Breast epithelium (tissue), 4 donors: Measurements from ENCODE around the gene SCEL. TPM values are rescaled to one million over a fixed set of nuclear protein-coding genes. Genes with fewer than 3 reads are reported as not detected.

Source experiments
- DNase-seq, 2 donors: peaks; one replicate each; pipeline ENCODE4 v3.0.0-alpha.2; 2019; ENCODE audit warnings: low spot score in 2 of 2
- H3K27ac ChIP-seq, 2 donors: fragments of 200-600 bp; sonication (generic) in 1 of 2; one replicate each; pipeline ENCODE4 v1.5.1; 2016 to 2019; ENCODE audit warnings: mild to moderate bottlenecking in 1 of 2
- H3K27me3 ChIP-seq, 2 donors: fragments of 200-600 bp; sonication (generic) in 1 of 2; one replicate each; pipeline versions ENCODE4 v1.5.1 to v1.6.0; 2017 to 2019; ENCODE audit warnings: control low read depth in 1 of 2, mild to moderate bottlenecking in 1 of 2
- H3K36me3 ChIP-seq: fragments of 200-600 bp; one replicate; pipeline ENCODE4 v1.5.1; 2019
- H3K4me1 ChIP-seq, 2 donors: fragments of 200-600 bp; sonication (generic); one replicate each; pipeline ENCODE4 v1.5.1; 2016 to 2019; ENCODE audit warnings: control low read depth in 1 of 2
- H3K4me3 ChIP-seq, 3 donors: fragments of 200-600 bp; sonication (generic); 1 replicate in 2 of 3; 2 replicates in 1 of 3; pipeline ENCODE4 v1.5.1; 2016 to 2019; ENCODE audit warnings: mild to moderate bottlenecking in 3 of 3, moderate library complexity in 2 of 3
- H3K9me3 ChIP-seq, 2 donors: fragments of 200-600 bp; sonication (generic) in 1 of 2; one replicate each; pipeline ENCODE4 v1.5.1; 2016 to 2019; ENCODE audit warnings: control low read depth in 1 of 2
- POLR2A ChIP-seq: fragments of 450-650 bp; IDR thresholded peaks from one replicate; pipeline ENCODE4 v1.6.1; 2016; ENCODE audit warnings: antibody characterized with exemption, mild to moderate bottlenecking, moderate library complexity
- POLR2AphosphoS5 ChIP-seq, 3 donors: sonication (generic); formaldehyde crosslinking; IDR thresholded peaks; one replicate each; pipeline ENCODE4 v1.6.1; 2017; ENCODE audit warnings: antibody characterized with exemption in 3 of 3
- intact Hi-C: fragments of 100-400 bp; cut with DNase I; formaldehyde crosslinking; loops from one replicate; pipeline ENCODE4 v1.15.1; 2023; ENCODE audit warnings: low total_unique reads
- total RNA-seq, 3 donors: library from RNA; depleted of rRNA; stranded (reverse); fragments of >200 nt; gene quantifications; one replicate each; pipeline ENCODE4 v1.1.0, GENCODE V29; 2016
- TF ChIP-seq, protein P1 (sequence below), 3 donors: fragments of 450-650 bp; IDR thresholded peaks; one replicate each; pipeline ENCODE4 v1.5.1; 2016 to 2017; ENCODE audit warnings: antibody characterized with exemption in 3 of 3, mild to moderate bottlenecking in 3 of 3, moderate library complexity in 3 of 3

The SCEL gene
- total RNA-seq, 3 donors from 2014 or later, result under 0.01 to 0.88 TPM; not detected in 1

DNA sequence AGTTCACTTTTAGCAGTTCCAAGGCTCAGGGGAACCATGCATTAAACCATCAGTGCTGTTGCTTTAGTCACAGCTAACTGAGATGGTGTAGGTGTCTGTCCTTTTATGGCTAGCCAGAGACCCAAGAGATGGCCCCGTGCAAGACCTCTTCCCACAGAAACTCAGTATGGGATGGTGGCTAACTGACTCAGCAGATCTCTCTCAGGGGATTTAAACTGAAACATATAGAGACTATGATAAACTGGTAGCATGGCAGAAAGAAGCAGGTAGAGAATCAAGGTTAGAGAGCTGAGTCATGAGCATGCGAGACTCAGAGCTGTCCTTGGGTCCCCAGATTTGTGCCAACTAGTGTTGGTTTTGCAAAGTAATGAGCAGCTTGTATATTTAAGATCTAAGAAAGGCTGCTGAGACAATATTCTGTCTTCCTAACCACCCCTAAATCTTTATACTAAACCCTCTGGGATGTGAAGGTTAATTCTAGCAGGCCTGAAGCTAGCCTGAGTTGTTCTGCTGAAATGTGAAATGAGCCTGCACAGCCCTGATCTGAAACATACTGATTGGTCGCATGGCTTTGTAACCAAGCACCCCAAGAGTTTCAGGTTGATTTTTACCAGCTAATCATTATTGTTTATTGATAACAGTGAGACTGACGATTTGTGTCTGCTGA lies 6.5 kb upstream of the SCEL start:
- H3K4me1 ChIP-seq, result no peaks in the 10 kb centered on the region
- H3K9me3 ChIP-seq, result no peaks in the 10 kb centered on the region
- H3K36me3 ChIP-seq, result no peaks in the 10 kb centered on the region
- no peak overlapping the region for H3K27ac ChIP-seq
- intact Hi-C loops, result no loop called here
- no peak overlapping the region for H3K4me3 ChIP-seq
- TF ChIP-seq, protein P1, sequence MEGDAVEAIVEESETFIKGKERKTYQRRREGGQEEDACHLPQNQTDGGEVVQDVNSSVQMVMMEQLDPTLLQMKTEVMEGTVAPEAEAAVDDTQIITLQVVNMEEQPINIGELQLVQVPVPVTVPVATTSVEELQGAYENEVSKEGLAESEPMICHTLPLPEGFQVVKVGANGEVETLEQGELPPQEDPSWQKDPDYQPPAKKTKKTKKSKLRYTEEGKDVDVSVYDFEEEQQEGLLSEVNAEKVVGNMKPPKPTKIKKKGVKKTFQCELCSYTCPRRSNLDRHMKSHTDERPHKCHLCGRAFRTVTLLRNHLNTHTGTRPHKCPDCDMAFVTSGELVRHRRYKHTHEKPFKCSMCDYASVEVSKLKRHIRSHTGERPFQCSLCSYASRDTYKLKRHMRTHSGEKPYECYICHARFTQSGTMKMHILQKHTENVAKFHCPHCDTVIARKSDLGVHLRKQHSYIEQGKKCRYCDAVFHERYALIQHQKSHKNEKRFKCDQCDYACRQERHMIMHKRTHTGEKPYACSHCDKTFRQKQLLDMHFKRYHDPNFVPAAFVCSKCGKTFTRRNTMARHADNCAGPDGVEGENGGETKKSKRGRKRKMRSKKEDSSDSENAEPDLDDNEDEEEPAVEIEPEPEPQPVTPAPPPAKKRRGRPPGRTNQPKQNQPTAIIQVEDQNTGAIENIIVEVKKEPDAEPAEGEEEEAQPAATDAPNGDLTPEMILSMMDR (IDR thresholded peaks at IDR 0.05), result no peak
- TF ChIP-seq POLR2AphosphoS5 (IDR thresholded peaks at IDR 0.05), result no peak
- no peak for TF ChIP-seq POLR2A
- no peak for DNase-seq
- H3K27me3 ChIP-seq, result no peaks in the 10 kb centered on the region

DNA sequence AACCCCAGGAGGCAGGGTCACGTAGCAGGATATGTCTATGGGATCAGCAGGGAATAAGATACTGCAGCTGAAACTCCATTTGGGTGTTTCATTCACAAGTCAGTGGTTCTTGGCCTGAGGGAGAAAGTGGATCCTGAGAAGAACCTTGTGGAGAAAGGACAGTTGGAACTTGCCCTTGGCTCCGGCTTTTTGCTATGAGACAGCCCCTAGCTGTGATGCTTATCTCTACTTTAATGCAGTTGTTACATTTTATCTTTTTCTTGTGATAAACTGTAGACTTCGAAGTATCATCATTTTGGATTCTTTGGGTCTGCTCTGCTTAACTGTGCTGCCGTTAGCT lies 6.0 kb upstream of the SCEL start:
- TF ChIP-seq POLR2AphosphoS5 (IDR thresholded peaks at IDR 0.05) (no peak), POLR2A (no peak)
- TF ChIP-seq, protein P1 (IDR thresholded peaks at IDR 0.05), result no peak
- Histone ChIP-seq H3K27ac (no peak overlapping the region), H3K4me1 (no peaks in the 10 kb centered on the region), H3K27me3 (no peaks in the 10 kb centered on the region), H3K4me3 (no peak overlapping the region), H3K9me3 (no peaks in the 10 kb centered on the region), H3K36me3 (no peaks in the 10 kb centered on the region)
- intact Hi-C loops, result no loop called here
- DNase-seq, result no peak

DNA sequence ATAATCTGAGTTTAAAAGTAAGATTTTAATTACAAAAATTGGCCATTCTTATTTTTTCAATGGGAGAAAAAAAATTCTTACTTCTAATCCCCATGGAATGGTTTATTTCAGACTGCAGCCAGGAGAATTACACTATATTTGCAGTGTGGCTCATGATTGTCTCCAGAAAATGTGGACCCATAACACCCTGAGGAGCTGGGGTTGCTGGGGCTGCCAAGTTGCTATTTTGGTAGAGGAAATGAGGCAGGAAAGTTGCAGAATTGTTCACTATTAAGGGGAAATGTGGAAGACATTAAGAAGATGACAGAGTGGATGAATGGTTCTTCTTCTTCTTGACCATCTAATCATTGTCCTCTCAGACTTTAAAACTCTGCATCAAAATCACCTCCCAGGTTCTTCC lies 4.6 kb upstream of the SCEL start:
- DNase-seq, result no peak
- H3K4me3 ChIP-seq, result no peak overlapping the region
- no peaks in the 10 kb centered on the region for H3K27me3 ChIP-seq
- TF ChIP-seq, protein P1 (IDR thresholded peaks at IDR 0.05), result no peak
- no peak for TF ChIP-seq POLR2AphosphoS5 (IDR thresholded peaks at IDR 0.05)
- no peaks in the 10 kb centered on the region for H3K36me3 ChIP-seq
- intact Hi-C loops, result no loop called here
- H3K9me3 ChIP-seq, result no peaks in the 10 kb centered on the region
- no peaks in the 10 kb centered on the region for H3K4me1 ChIP-seq
- H3K27ac ChIP-seq, result no peak overlapping the region

DNA sequence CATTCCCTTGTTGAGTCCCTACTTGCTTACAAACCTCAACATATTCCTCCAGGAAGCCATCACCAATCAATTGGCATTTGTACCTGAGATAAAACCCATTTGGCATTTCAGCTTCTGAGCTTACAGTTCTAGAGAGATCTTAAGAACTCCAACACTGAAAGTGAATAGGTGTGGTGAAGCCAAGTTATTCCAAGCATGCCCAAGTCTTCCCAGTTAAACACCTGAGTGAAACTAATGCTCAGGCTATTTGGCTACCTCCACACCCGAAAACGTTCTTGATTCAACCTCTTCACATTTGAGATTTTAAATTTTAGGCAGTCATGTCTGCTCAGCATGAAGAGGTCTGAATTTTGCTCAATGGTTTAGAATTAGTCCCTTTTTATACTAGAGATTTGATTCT lies 2.5 kb upstream of the SCEL start:
- H3K4me1 ChIP-seq, result no peaks in the 10 kb centered on the region
- H3K4me3 ChIP-seq, result no peak overlapping the region
- TF ChIP-seq POLR2AphosphoS5 (IDR thresholded peaks at IDR 0.05), result no peak
- H3K27me3 ChIP-seq, result no peaks in the 10 kb centered on the region
- intact Hi-C loops, result no loop called here
- no peaks in the 10 kb centered on the region for H3K9me3 ChIP-seq
- no peak overlapping the region for H3K27ac ChIP-seq
- no peaks in the 10 kb centered on the region for H3K36me3 ChIP-seq
- DNase-seq, result no peak

DNA sequence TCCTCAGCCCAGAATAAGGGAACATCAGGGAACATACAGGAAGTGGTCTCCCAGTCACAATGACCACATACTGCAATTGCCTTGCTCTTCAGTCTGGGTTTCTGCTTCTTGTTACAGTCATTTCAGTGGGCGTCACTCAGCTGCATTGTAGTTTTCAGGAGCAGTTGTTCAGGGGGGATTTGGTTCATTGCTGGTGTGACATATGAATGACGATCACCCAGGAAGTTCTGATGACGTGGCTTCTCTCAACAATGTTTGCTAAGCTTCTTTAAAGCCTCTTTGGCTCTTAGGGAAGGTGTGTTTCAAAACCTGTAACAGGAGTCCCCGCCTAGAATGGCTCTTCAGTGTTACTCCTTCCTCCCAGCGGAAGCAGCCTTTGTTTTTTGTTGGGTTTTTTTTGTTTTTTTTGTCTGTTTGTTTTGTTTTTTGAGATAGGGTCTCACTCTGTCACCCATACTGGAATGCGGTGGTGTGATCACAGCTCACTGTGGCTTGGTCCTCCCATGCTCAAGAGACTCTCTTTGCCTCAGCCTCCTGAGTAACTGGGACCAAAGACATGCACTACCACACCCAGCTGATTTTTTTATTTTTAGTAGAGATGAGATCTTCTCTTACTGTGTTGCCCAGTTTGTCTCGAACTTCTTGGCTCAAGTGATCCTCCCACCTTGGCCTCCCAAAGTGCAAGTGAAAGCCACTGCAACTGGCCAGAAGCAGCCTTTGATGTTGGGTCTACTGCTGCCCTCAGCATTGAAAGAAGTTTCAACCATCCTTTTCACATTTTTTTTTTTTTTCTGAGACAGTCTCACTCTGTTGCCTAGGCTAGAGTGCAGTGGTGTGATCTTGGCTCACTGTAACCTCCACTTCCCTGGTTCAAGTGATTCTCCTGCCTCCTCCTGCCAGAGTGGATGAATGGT lies 1.4 kb upstream of the SCEL start:
- no peaks in the 10 kb centered on the region for H3K4me1 ChIP-seq
- DNase-seq, result no peak
- no peaks in the 10 kb centered on the region for H3K9me3 ChIP-seq
- no peaks in the 10 kb centered on the region for H3K36me3 ChIP-seq
- intact Hi-C loops, result no loop called here
- H3K27me3 ChIP-seq, result no peaks in the 10 kb centered on the region
- no peak for TF ChIP-seq POLR2A
- TF ChIP-seq, protein P1 (IDR thresholded peaks at IDR 0.05), result no peak
- no peak for TF ChIP-seq POLR2AphosphoS5 (IDR thresholded peaks at IDR 0.05)
- no peak overlapping the region for H3K27ac ChIP-seq
- H3K4me3 ChIP-seq, result no peak overlapping the region
